Tibial nerve (tissue), 4 donors: ENCODE data around the gene FGF23. TPM values are rescaled to one million over a fixed set of nuclear protein-coding genes. Genes with fewer than 3 reads are reported as not detected.
"Not testable (repeated sequence)": the region's sequence is repeated elsewhere in the genome, so short reads cannot be mapped to it uniquely, and the experiment has no call there.

Source experiments
- DNase-seq, 2 donors: peaks; one replicate each; pipeline ENCODE4 v3.0.0-alpha.2; 2019; ENCODE audit warnings: low spot score in 2 of 2
- H3K27ac ChIP-seq, 4 donors: fragments of 200-600 bp; sonication (generic) in 3 of 4; one replicate each; pipeline ENCODE4 v1.5.1; 2017 to 2019; ENCODE audit warnings: mild to moderate bottlenecking in 1 of 4
- H3K27me3 ChIP-seq, 2 donors: fragments of 200-600 bp; sonication (generic) in 1 of 2; one replicate each; pipeline versions ENCODE4 v1.5.1 to v1.6.0; 2017 to 2019
- H3K36me3 ChIP-seq, 3 donors: fragments of 200-600 bp; sonication (generic); one replicate each; pipeline ENCODE4 v1.5.1; 2018 to 2019
- H3K4me1 ChIP-seq, 4 donors: fragments of 200-600 bp; sonication (generic) in 3 of 4; one replicate each; pipeline ENCODE4 v1.5.1; 2017 to 2019
- H3K4me3 ChIP-seq, 4 donors: fragments of 200-600 bp; sonication (generic) in 3 of 4; one replicate each; pipeline ENCODE4 v1.5.1; 2017 to 2019; ENCODE audit warnings: mild to moderate bottlenecking in 1 of 4, moderate library complexity in 1 of 4
- H3K9me3 ChIP-seq, 4 donors: fragments of 200-600 bp; sonication (generic) in 3 of 4; one replicate each; pipeline ENCODE4 v1.5.1; 2017 to 2019
- EP300 ChIP-seq, 2 donors: sonication (generic); formaldehyde crosslinking; IDR thresholded peaks; one replicate each; pipeline ENCODE4 v1.6.1; 2017; ENCODE audit warnings: antibody characterized with exemption in 2 of 2, mild to moderate bottlenecking in 1 of 2
- POLR2A ChIP-seq, 2 donors: fragments of 450-650 bp; IDR thresholded peaks; one replicate each; pipeline ENCODE4 v1.6.1; 2017; ENCODE audit warnings: antibody characterized with exemption in 2 of 2, mild to moderate bottlenecking in 2 of 2, moderate library complexity in 2 of 2
- WGBS, 2 donors: methylation state at CpG; one replicate each; pipeline ENCODE4 v1.1.5; 2018; 5-methylcytosine and 5-hydroxymethylcytosine counted together
- total RNA-seq, 4 donors: library from RNA; depleted of rRNA; stranded (reverse); fragments of >200 nt; gene quantifications; one replicate each; pipeline ENCODE4 v1.1.0, GENCODE V29; 2016
- TF ChIP-seq, protein P1 (sequence below), 5 experiments: fragments of 200-600 bp in 3 of 5; fragments of 450-650 bp in 2 of 5; sonication (generic) in 3 of 5; IDR thresholded peaks; one replicate each; pipeline ENCODE4 v1.5.1; 2016 to 2019; ENCODE audit warnings: antibody characterized with exemption in 5 of 5, mild to moderate bottlenecking in 3 of 5, moderate library complexity in 2 of 5

Gene FGF23
- total RNA-seq, 4 donors from 2014 or later: not detected

DNA sequence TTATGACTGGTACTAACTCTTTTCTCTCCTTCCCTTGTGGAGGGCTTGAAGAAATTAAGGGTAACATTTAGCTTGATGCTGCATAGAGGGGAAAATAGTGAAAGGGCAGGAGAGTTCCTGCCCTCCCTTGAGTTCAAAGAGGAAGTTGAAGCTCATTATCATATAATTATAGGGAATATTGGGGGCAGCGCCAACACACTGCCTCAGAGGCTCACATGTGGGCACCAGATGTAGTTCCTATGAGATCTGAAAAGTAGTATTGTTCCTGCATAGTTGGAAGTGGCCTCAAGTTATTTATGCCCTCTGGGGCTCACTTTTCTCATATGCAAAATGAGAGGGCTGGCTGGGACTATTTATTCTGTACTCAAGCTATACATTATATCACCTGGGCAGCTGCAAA lies 33.0 kb upstream of the FGF23 start:
- Histone ChIP-seq H3K9me3 (no peaks in the 10 kb centered on the region), H3K4me1 (no peaks in the 10 kb centered on the region), H3K4me3 (no peak overlapping the region), H3K27me3 (peaks cover 0 to 11% of the 10 kb centered on the region in 2 donors), H3K36me3 (no peaks in the 10 kb centered on the region), H3K27ac (no peak overlapping the region)
- no peak for DNase-seq
- 20 to 24% methylated on average over 1 of the region's 1 CpG for WGBS, 2 donors
- TF ChIP-seq POLR2A (IDR thresholded peaks at IDR 0.05) (no peak), EP300 (IDR thresholded peaks at IDR 0.05) (no peak)

DNA sequence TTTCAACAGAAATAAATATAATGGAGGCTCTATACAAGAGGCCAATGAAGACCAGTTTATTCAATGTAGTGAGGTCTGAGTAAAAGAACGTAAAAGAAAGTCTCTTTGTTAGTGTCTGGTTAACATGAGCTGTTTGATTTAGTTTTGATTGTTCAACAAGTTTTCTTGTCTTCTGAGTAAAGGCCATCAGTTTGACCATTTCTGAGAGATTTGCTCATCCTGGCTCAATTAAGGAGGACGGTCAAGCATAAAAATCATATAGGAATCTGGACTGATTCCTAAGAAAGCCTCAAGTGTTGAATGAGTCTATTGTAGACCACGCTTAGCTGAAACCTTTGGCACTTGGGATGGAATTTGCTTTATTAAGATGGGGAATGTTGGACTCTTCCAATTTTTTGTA lies 32.5 kb upstream of the FGF23 start:
- Histone ChIP-seq H3K27ac (no peak overlapping the region), H3K36me3 (no peaks in the 10 kb centered on the region), H3K4me1 (no peaks in the 10 kb centered on the region), H3K9me3 (no peaks in the 10 kb centered on the region), H3K27me3 (peaks cover 0 to 9% of the 10 kb centered on the region in 2 donors), H3K4me3 (no peak overlapping the region)
- 26 to 34% methylated on average over 3 of the region's 3 CpGs for WGBS, 2 donors
- no peak for TF ChIP-seq EP300 (IDR thresholded peaks at IDR 0.05)
- TF ChIP-seq, protein P1, sequence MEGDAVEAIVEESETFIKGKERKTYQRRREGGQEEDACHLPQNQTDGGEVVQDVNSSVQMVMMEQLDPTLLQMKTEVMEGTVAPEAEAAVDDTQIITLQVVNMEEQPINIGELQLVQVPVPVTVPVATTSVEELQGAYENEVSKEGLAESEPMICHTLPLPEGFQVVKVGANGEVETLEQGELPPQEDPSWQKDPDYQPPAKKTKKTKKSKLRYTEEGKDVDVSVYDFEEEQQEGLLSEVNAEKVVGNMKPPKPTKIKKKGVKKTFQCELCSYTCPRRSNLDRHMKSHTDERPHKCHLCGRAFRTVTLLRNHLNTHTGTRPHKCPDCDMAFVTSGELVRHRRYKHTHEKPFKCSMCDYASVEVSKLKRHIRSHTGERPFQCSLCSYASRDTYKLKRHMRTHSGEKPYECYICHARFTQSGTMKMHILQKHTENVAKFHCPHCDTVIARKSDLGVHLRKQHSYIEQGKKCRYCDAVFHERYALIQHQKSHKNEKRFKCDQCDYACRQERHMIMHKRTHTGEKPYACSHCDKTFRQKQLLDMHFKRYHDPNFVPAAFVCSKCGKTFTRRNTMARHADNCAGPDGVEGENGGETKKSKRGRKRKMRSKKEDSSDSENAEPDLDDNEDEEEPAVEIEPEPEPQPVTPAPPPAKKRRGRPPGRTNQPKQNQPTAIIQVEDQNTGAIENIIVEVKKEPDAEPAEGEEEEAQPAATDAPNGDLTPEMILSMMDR (IDR thresholded peaks at IDR 0.05): no peak
- TF ChIP-seq POLR2A (IDR thresholded peaks at IDR 0.05): no peak
- DNase-seq: no peak

DNA sequence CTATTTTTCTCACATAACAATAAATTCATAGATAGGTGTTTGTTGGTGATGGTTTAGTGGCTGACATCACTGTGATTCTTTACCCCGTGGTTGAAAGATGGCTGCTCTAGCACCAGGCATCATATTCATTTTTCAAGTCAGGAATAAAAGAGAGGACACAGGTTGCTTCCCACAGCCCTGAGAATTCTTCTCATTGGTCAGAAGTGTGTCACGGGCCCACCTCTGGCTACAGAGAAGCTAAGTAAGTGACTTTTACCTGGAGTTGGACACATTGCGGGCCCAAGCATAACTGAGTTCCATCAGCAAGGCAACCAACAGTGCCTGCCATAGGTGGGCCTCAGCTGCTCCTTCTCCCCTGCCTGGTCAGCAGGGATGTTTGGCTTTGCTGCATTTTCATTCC lies 27.6 kb upstream of the FGF23 start:
- Histone ChIP-seq H3K36me3 (no peaks in the 10 kb centered on the region), H3K4me1 (no peaks in the 10 kb centered on the region), H3K27me3 (no peaks in the 10 kb centered on the region), H3K4me3 (no peak overlapping the region), H3K27ac (no peak overlapping the region), H3K9me3 (peaks cover 0 to 10% (median 0%) of the 10 kb centered on the region in 4 donors)
- TF ChIP-seq EP300 (IDR thresholded peaks at IDR 0.05) (no peak), POLR2A (IDR thresholded peaks at IDR 0.05) (no peak)
- TF ChIP-seq, protein P1 (IDR thresholded peaks at IDR 0.05): no peak
- 90 to 91% methylated on average over 3 of the region's 3 CpGs for WGBS, 2 donors
- no peak for DNase-seq

DNA sequence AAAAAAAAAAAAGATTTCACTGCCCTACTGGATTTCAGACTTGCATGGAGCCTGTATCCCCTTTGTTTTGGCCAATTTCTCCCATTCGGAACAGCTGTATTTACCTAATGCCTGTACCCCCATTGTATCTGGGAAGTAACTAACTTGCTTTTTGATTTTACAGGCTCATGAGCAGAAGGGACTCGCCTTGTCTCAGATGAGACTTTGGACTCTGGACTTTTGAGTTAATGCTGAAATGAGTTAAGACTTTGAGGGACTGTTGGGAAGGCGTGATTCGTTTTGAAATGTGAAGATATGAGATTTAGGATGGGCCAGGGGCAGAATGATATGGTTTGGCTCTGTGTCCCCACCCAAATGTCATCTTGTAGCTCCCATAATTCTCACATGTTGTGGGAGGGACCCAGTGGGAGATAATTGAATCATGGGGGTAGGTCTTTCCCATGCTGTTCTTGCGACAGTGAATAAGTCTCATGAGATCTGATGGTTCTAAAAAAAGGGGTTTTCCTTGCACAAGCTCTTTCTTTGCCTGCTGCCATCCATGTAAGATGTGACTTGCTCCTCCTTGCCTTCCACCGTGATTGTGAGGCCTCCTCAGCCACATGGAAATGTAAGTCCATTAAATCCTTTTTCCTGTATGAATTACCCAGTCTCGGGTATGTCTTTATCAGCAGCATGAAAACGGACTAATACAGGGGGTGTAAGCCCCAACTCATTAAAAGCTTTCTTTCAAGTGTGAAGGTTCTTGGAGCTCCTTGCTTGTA lies 25.5 kb upstream of the FGF23 start:
- H3K36me3 ChIP-seq, H3K9me3 ChIP-seq, H3K27me3 ChIP-seq, H3K4me1 ChIP-seq, H3K27ac ChIP-seq, H3K4me3 ChIP-seq, DNase-seq: not testable (repeated sequence)
- WGBS, 2 donors: 92 to 93% methylated on average over 8 of the region's 8 CpGs

DNA sequence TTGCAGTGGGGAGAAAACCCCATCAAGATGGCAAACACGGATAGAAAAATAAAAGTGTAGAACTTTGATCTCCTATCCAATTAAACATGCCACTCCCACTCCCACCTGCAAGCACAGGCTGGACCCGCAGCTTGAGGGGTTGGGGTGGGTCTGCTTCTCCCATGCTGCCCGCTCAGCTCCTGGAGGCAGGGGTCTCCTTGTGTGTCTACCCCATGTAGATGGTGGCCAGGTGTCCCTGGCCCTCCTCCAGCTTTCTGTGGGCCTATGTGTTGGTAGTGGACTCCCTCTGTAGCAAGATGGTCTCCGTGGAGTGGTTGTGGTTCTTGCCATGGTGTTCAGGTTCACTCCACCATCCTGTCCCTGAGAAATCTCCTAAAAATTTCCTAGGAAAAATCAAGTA lies 23.5 kb upstream of the FGF23 start:
- DNase-seq: no peak
- Histone ChIP-seq H3K36me3 (no peaks in the 10 kb centered on the region), H3K27ac (no peak overlapping the region), H3K4me1 (no peaks in the 10 kb centered on the region), H3K9me3 (peaks cover 0 to 10% (median 0%) of the 10 kb centered on the region in 4 donors), H3K27me3 (no peaks in the 10 kb centered on the region), H3K4me3 (no peak overlapping the region)
- 80 to 84% methylated on average over 4 of the region's 4 CpGs for WGBS, 2 donors
- no peak for TF ChIP-seq POLR2A (IDR thresholded peaks at IDR 0.05)
- TF ChIP-seq, protein P1 (IDR thresholded peaks at IDR 0.05): no peak
- no peak for TF ChIP-seq EP300 (IDR thresholded peaks at IDR 0.05)

DNA sequence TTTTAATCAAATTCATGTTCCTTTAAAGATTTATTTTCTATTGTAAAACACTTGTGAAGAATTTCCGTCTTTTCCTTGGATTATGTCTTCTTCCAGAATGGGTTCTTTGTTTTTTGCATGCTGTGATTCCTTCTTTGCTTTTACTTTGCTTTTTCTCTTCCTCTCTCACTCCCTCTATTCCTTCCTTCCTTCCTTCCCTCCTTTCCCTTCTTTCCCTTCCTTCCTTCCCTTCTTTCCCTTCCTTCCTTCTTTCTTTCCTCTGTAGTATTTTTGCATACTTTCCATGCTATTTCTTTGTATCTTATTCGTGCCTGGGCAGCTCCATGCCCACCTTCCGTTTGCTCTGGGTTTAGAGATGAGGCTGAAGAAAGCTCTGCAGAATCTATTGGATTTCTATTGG lies 21.6 kb upstream of the FGF23 start:
- H3K4me1 ChIP-seq: no peaks in the 10 kb centered on the region
- TF ChIP-seq EP300 (IDR thresholded peaks at IDR 0.05) (no peak), POLR2A (IDR thresholded peaks at IDR 0.05) (no peak)
- TF ChIP-seq, protein P1 (IDR thresholded peaks at IDR 0.05): no peak
- 77 to 85% methylated on average over 3 of the region's 3 CpGs for WGBS, 2 donors
- H3K27me3 ChIP-seq: no peaks in the 10 kb centered on the region
- H3K36me3 ChIP-seq: no peaks in the 10 kb centered on the region
- no peak for DNase-seq
- no peak overlapping the region for H3K4me3 ChIP-seq
- peaks cover 0 to 10% (median 0%) of the 10 kb centered on the region in 4 donors for H3K9me3 ChIP-seq
- no peak overlapping the region for H3K27ac ChIP-seq
